SJSA1 (cell line): ENCODE measurements around the gene OPRL1. TPM values are rescaled to one million over a fixed set of nuclear protein-coding genes. Genes with fewer than 3 reads are reported as not detected.
"Not testable (repeated sequence)": the region's sequence is repeated elsewhere in the genome, so short reads cannot be mapped to it uniquely, and the experiment has no call there.

ENCODE experiments used
- DNase-seq, 2 experiments: peaks; one replicate each; pipeline ENCODE4 v3.0.0-alpha.2; 2015 to 2020; ENCODE audit warnings: low spot score in 2 of 2, low read depth in 1 of 2
- H3K27ac ChIP-seq: fragments of 250-450 bp; sonication (Bioruptor Pico); 2 replicates; pipeline ENCODE4 v1.5.1; 2020; ENCODE audit warnings: mild to moderate bottlenecking, moderate library complexity
- H3K27me3 ChIP-seq: fragments of 250-450 bp; sonication (Bioruptor Pico); replicated peaks from 2 replicates; pipeline ENCODE4 v1.5.1; 2020; ENCODE audit warnings: mild to moderate bottlenecking, moderate library complexity
- H3K36me3 ChIP-seq: fragments of 250-450 bp; sonication (Bioruptor Pico); 2 replicates; pipeline ENCODE4 v1.5.1; 2020; ENCODE audit warnings: mild to moderate bottlenecking
- H3K4me1 ChIP-seq: fragments of 250-450 bp; sonication (Bioruptor Pico); replicated peaks from 2 replicates; pipeline ENCODE4 v1.6.1; 2021; ENCODE audit warnings: mild to moderate bottlenecking
- H3K4me3 ChIP-seq: fragments of 250-450 bp; sonication (Bioruptor Pico); 2 replicates; pipeline ENCODE4 v1.5.1; 2020; ENCODE audit warnings: mild to moderate bottlenecking
- H3K9me3 ChIP-seq: fragments of 250-450 bp; sonication (Bioruptor Pico); replicated peaks from 2 replicates; pipeline ENCODE4 v1.5.1; 2020; ENCODE audit warnings: mild to moderate bottlenecking
- total RNA-seq: library from RNA; depleted of rRNA; stranded (reverse); fragments of >200 nt; shearing (Covaris generic); gene quantifications from 2 replicates; pipeline ENCODE4 v1.2.3, GENCODE V29; 2014

The OPRL1 gene
- total RNA-seq, 1 experiment from 2014 or later, result 0.16 TPM

GRCh38 chr20:64116541-64117431 is 36.9 kb downstream of the OPRL1 start:
- peaks cover 24% of the 10 kb centered on the region for H3K27me3 ChIP-seq
- H3K27ac ChIP-seq, result no peak overlapping the region
- H3K4me1 ChIP-seq, result peaks cover 4% of the 10 kb centered on the region; the same call in 1 of the 2 replicates
- H3K9me3 ChIP-seq, result no peaks in the 10 kb centered on the region
- no peaks in the 10 kb centered on the region for H3K36me3 ChIP-seq
- DNase-seq, result peak in 1 of 2 experiments; percentile 42
- H3K4me3 ChIP-seq, result no peak overlapping the region

DNA sequence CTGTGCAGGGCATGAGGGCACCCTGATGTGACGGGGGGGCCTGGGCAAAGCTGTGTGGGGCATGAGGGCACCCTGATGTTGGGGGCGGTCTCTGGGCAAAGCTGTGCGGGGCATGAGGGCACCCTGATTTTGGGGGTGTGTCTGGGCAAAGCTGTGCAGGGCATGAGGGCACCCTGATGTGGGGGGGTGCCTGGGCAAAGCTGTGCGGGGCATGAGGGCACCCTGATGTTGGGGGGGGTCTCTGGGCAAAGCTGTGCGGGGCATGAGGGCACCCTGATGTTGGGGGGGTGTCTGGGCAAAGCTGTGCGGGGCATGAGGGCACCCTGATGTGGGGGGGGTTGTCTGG is 37.5 kb downstream of the OPRL1 start:
- H3K36me3 ChIP-seq, H3K9me3 ChIP-seq, H3K27ac ChIP-seq, H3K4me3 ChIP-seq, H3K4me1 ChIP-seq: not testable (repeated sequence)
- H3K27me3 ChIP-seq, result peaks cover 24% of the 10 kb centered on the region
- peak in 1 of 2 experiments; percentile 4 for DNase-seq

DNA sequence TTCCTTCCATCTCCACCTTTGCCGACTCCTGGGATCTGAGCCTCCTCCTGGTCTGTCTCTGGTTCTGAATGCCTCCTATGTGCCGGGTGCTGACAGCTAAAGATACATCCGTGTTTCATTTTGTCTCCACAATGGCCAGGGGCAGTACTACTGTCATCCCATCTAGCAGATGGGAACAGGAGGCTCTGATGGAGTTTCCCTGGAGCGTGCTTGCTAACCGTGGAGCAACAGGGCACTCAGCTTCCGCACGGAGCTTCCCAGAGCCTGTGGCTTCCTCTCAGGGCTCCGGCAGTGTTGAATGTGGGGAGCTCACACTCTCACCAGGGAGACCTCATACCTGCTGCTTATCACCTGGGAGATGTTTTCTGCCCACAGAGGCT is 39.4 kb downstream of the OPRL1 start:
- peak in 1 of 2 experiments; percentile 30 for DNase-seq
- H3K36me3 ChIP-seq, result no peaks in the 10 kb centered on the region
- H3K9me3 ChIP-seq, result no peaks in the 10 kb centered on the region
- H3K27me3 ChIP-seq, result peaks cover 17% of the 10 kb centered on the region
- H3K27ac ChIP-seq, result no peak overlapping the region
- no peak overlapping the region for H3K4me3 ChIP-seq
- peaks cover 4% of the 10 kb centered on the region; the same call in 1 of the 2 replicates for H3K4me1 ChIP-seq

DNA sequence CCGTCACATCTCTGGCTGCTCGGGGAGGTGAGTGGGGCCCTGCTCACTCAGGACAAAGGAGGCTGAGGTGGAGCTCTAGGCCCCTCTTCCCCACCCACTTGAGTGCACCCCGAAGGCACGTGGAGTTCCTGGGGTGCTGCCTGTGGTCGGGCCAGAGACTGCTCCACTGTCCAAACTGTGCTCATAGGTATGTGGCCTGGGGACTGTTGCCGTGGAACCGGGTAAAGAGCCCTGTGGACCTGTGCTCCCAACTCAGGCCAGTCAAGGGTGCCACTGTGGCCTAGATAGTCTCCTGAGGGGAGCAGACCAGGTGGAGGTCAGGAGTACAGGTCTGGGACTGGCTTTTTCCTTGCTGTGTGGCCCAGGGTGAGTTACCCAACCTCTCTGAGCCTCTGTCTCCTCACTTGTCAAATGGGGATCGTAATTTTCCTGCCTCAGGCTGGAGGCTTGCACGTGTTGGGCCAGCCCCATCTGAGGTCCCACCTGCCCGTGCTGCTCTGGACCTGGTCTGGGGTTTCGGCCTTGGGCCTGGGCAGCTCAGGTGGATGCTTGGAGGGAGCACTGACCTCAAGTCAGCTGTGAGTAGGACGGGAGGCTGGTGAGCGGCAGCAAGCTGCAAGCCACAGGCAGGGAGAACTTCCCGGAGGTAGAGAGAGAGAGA is 39.9 kb downstream of the OPRL1 start:
- no peak overlapping the region for H3K27ac ChIP-seq
- H3K4me1 ChIP-seq, result peaks cover 4% of the 10 kb centered on the region; the same call in 1 of the 2 replicates
- no peaks in the 10 kb centered on the region for H3K9me3 ChIP-seq
- H3K36me3 ChIP-seq, result no peaks in the 10 kb centered on the region
- DNase-seq, result peak in 1 of 2 experiments; percentile 31
- peaks cover 19% of the 10 kb centered on the region for H3K27me3 ChIP-seq
- H3K4me3 ChIP-seq, result no peak overlapping the region

- no peaks in the 10 kb centered on the region for H3K9me3 ChIP-seq
- peaks cover 19% of the 10 kb centered on the region for H3K27me3 ChIP-seq
- DNase-seq, result no peak
- H3K4me3 ChIP-seq, result no peak overlapping the region
- H3K36me3 ChIP-seq, result no peaks in the 10 kb centered on the region
- peaks cover 4% of the 10 kb centered on the region; the same call in 1 of the 2 replicates for H3K4me1 ChIP-seq
- no peak overlapping the region for H3K27ac ChIP-seq
Measured at GRCh38 chr20:64121586-64121985, 41.7 kb downstream of the OPRL1 start.

- not testable (repeated sequence) for H3K4me1 ChIP-seq, H3K27ac ChIP-seq, H3K9me3 ChIP-seq, H3K4me3 ChIP-seq, H3K36me3 ChIP-seq
- peaks cover 19% of the 10 kb centered on the region for H3K27me3 ChIP-seq
- peak in 1 of 2 experiments; percentile 1 for DNase-seq
Measured at GRCh38 chr20:64122927-64123326, 43.0 kb downstream of the OPRL1 start.

- DNase-seq, H3K9me3 ChIP-seq, H3K27ac ChIP-seq, H3K4me3 ChIP-seq, H3K36me3 ChIP-seq, H3K4me1 ChIP-seq: not testable (repeated sequence)
- peaks cover 19% of the 10 kb centered on the region for H3K27me3 ChIP-seq
Measured at GRCh38 chr20:64123517-64123916, 43.6 kb downstream of the OPRL1 start.

DNA sequence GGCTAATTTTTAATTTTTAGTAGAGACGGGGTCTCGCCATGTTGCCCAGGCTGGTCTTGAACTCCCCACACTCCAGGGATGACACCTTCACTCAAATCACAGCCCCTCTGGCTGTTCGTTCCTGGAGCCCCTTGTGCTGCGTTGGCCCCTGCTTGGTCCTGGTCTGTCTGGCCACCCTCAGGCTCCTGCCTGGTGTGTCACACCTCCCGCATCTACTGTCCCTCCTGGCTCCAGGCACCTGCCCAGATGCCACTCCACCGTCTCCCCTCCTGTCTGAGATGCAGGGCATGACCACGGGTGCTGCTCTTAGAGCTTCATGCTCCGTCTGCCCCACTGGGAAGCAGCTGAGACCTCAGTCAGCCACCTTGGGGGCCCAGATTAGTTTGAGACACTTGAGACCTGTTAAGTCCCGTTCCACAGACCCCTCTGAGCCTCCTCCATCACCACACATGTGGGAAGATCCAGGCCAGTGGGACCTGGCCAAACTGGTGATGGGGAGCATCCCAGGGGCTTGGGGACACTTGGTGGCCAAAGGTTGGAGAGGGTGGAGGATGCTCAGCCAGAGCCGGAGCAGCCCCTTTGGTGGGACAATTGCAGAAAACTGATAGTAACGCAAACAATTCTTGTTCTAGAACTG is 49.4 kb downstream of the OPRL1 start:
- no peaks in the 10 kb centered on the region for H3K36me3 ChIP-seq
- no peak overlapping the region for H3K4me3 ChIP-seq
- H3K4me1 ChIP-seq, result no peaks in the 10 kb centered on the region
- peaks cover 4% of the 10 kb centered on the region for H3K27me3 ChIP-seq
- no peaks in the 10 kb centered on the region for H3K9me3 ChIP-seq
- DNase-seq, result peak in 1 of 2 experiments; percentile 37
- H3K27ac ChIP-seq, result no peak overlapping the region

- H3K4me1 ChIP-seq, result no peaks in the 10 kb centered on the region
Measured at GRCh38 chr20:64130271-64130670, 50.4 kb downstream of the OPRL1 start.

DNA sequence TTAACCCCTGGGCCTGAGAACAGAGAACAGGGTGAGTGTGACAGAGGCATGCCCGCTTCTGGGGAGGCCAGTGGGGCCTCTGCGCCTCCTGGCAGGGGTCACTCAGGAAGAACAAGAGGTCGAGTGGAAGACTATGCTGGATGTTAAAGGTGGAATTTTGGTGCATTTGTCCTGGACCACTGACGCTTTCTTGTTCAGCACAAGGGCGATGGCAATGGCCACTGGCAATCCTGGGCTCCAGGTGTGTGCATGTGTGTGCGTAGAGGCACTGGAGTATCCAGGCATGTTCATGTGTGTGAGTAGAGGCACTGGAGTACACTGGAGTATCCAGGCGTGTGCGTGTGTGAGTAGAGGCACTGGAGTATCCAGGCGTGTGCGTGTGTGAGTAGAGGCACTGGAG is 51.0 kb downstream of the OPRL1 start:
- Histone ChIP-seq H3K27ac (no peak overlapping the region), H3K27me3 (no peaks in the 10 kb centered on the region), H3K4me3 (no peak overlapping the region), H3K9me3 (no peaks in the 10 kb centered on the region), H3K36me3 (no peaks in the 10 kb centered on the region), H3K4me1 (no peaks in the 10 kb centered on the region)
- peak in 1 of 2 experiments; percentile 28 for DNase-seq

More at GRCh38 chr20:64130271-64130670, 50.4 kb downstream of the OPRL1 start:
- H3K27me3 ChIP-seq, result no peaks in the 10 kb centered on the region
- H3K36me3 ChIP-seq, result no peaks in the 10 kb centered on the region
- no peak overlapping the region for H3K4me3 ChIP-seq
- no peak overlapping the region for H3K27ac ChIP-seq
- no peaks in the 10 kb centered on the region for H3K9me3 ChIP-seq
- peak in 1 of 2 experiments; percentile 15 for DNase-seq

DNA sequence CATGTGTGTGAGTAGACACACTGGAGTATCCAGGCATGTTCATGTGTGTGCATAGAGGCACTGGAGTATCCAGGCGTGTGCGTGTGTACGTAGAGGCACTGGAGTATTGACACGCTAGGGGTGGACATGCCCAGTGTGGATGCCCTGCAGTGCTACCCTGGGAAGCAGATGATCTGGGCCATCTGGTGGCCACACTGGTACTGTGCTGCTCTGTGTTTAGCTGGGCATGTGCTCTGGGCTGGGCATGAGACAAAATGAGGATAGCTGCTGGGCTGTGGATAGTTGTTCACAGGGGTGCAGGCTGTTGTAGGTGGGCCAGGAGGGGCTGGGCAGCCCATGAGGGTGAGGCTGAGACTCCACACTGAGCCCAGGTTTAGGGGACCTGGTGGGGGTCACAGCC is 51.5 kb downstream of the OPRL1 start:
- H3K27ac ChIP-seq, result no peak overlapping the region
- no peaks in the 10 kb centered on the region for H3K9me3 ChIP-seq
- no peak overlapping the region for H3K4me3 ChIP-seq
- H3K27me3 ChIP-seq, result no peaks in the 10 kb centered on the region
- no peaks in the 10 kb centered on the region for H3K4me1 ChIP-seq
- DNase-seq, result peak; percentile 33 to 65
- no peaks in the 10 kb centered on the region for H3K36me3 ChIP-seq

- no peaks in the 10 kb centered on the region for H3K9me3 ChIP-seq
- H3K36me3 ChIP-seq, result no peaks in the 10 kb centered on the region
- no peaks in the 10 kb centered on the region for H3K4me1 ChIP-seq
- peaks cover 2% of the 10 kb centered on the region; the same call in 1 of the 2 replicates for H3K27me3 ChIP-seq
- no peak overlapping the region for H3K27ac ChIP-seq
- H3K4me3 ChIP-seq, result no peak overlapping the region
- DNase-seq, result peak in 1 of 2 experiments; percentile 39
Measured at GRCh38 chr20:64133951-64134407, 54.1 kb downstream of the OPRL1 start.

DNA sequence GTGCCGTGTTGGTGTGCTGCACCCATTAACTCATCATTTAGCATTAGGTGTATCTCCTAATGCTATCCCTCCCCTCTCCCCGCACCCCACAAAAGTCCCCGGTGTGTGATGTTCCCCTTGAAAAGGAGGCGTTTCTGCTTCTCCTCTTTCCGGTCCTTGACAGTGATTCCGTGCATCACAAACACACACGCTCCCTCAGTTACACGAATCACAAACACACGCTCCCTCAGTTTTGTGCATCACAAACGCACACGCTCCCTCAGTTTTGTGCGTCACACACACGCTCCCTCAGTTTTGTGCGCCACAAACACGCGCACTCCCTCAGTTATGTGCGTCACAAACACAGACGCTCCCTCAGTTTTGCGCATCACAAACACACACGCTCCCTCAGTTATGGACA is 54.9 kb downstream of the OPRL1 start:
- H3K4me1 ChIP-seq, H3K9me3 ChIP-seq, H3K36me3 ChIP-seq, H3K4me3 ChIP-seq, H3K27me3 ChIP-seq, H3K27ac ChIP-seq: not testable (repeated sequence)
- DNase-seq, result peak in 1 of 2 experiments; percentile 13
